SU-DHL-6 (cell line): ENCODE data around the gene SLC39A8.

Experiments used
- H2AFZ ChIP-seq: fragments of 200-600 bp; sonication (generic); 2 replicates; pipeline ENCODE4 v1.6.1; 2014; ENCODE audit warnings: low read depth, mild to moderate bottlenecking, moderate library complexity, mixed read lengths, antibody characterized with exemption, low read length; ENCODE audit not compliant: severe bottlenecking
- H3F3A ChIP-seq: fragments of 200-600 bp; shearing (Covaris generic); 2 replicates; pipeline ENCODE4 v1.6.0; 2016; ENCODE audit warnings: antibody characterized with exemption, mild to moderate bottlenecking; ENCODE audit not compliant: insufficient read depth
- H3K27ac ChIP-seq: fragments of 200-600 bp; sonication (generic); 2 replicates; pipeline ENCODE4 v1.5.1; 2016; ENCODE audit warnings: low read depth, mild to moderate bottlenecking, low read length, moderate library complexity, mixed read lengths
- H3K27me3 ChIP-seq: fragments of 200-600 bp; sonication (generic), shearing (Covaris generic); 2 replicates; pipeline ENCODE4 v1.6.0; 2014; ENCODE audit warnings: mild to moderate bottlenecking, low read length
- H3K36me3 ChIP-seq: fragments of 200-600 bp; sonication (generic); 2 replicates; pipeline ENCODE4 v1.6.1; 2014; ENCODE audit warnings: mild to moderate bottlenecking, low read length, mixed read lengths
- H3K4me2 ChIP-seq: fragments of 300-600, 200-600 bp; shearing (Covaris generic), sonication (generic); 2 replicates; pipeline ENCODE4 v1.6.0; 2014; ENCODE audit warnings: low read length, low read depth, mild to moderate bottlenecking; ENCODE audit not compliant: poor library complexity, severe bottlenecking
- H3K4me3 ChIP-seq: fragments of 200-600 bp; sonication (generic); 2 replicates; pipeline ENCODE4 v1.5.1; 2014; ENCODE audit warnings: antibody characterized with exemption, low read length, mild to moderate bottlenecking, mixed read lengths; ENCODE audit not compliant: insufficient read depth, poor library complexity, severe bottlenecking
- H3K79me2 ChIP-seq: fragments of 200-600 bp; sonication (generic); 2 replicates; pipeline ENCODE4 v1.6.1; 2014; ENCODE audit warnings: mild to moderate bottlenecking, low read length, moderate library complexity; ENCODE audit not compliant: insufficient read depth
- H3K9ac ChIP-seq: fragments of 200-600 bp; sonication (generic); 2 replicates; pipeline ENCODE4 v1.7.0; 2014; ENCODE audit warnings: mild to moderate bottlenecking, low read length
- H3K9me2 ChIP-seq: fragments of 200-600 bp; sonication (generic); replicated peaks from 2 replicates; pipeline ENCODE4 v1.6.1; 2014; ENCODE audit warnings: low read length; ENCODE audit not compliant: insufficient read depth
- H3K9me3 ChIP-seq: fragments of 200-600 bp; sonication (generic); 2 replicates; pipeline ENCODE4 v1.6.1; 2014; ENCODE audit warnings: low read length, mixed read lengths; ENCODE audit not compliant: insufficient read depth
- H4K20me1 ChIP-seq: fragments of 200-600 bp; sonication (generic); 2 replicates; pipeline ENCODE4 v1.6.1; 2014; ENCODE audit warnings: low read depth, mild to moderate bottlenecking, antibody characterized with exemption, low read length, moderate library complexity, mixed read lengths
- CTCF ChIP-seq: fragments of 200-600 bp; sonication (generic); IDR thresholded peaks from one replicate; pipeline ENCODE4 v1.5.1; 2017; ENCODE audit warnings: antibody characterized with exemption, mild to moderate bottlenecking, low read length, moderate library complexity; ENCODE audit not compliant: insufficient read depth, poor library complexity, severe bottlenecking
- EZH2phosphoT487 ChIP-seq: fragments of 200-600 bp; sonication (generic), shearing (Covaris generic); conservative IDR thresholded peaks from 2 replicates; pipeline ENCODE4 v1.6.1; 2018; ENCODE audit warnings: mild to moderate bottlenecking, antibody characterized with exemption, low read length, moderate library complexity, mixed read lengths

Gene SLC39A8

GRCh38 chr4:102339018-102339417, 6.3 kb downstream of the SLC39A8 start:
- H3K9me3 ChIP-seq: no peaks in the 10 kb centered on the region
- no peak overlapping the region for H2AFZ ChIP-seq
- no peaks in the 10 kb centered on the region for H3K36me3 ChIP-seq
- H3F3A ChIP-seq: no peaks in the 10 kb centered on the region
- H3K9me2 ChIP-seq: no peaks in the 10 kb centered on the region
- H3K27ac ChIP-seq: no peak overlapping the region
- H3K9ac ChIP-seq: no peak overlapping the region
- H3K79me2 ChIP-seq: peaks cover 43% of the 10 kb centered on the region; the same call in 1 of the 2 replicates
- H3K27me3 ChIP-seq: no peaks in the 10 kb centered on the region
- no peak overlapping the region for H3K4me2 ChIP-seq
- no peak overlapping the region for H3K4me3 ChIP-seq
- TF ChIP-seq CTCF: no peak
- 0 out of 2 replicates have a peak, but pooled peaks cover 3% of the 10 kb centered on the region for H4K20me1 ChIP-seq

- H3K36me3 ChIP-seq: no peaks in the 10 kb centered on the region
- no peak overlapping the region for H3K27ac ChIP-seq
- TF ChIP-seq EZH2phosphoT487 (no peak), CTCF (no peak)
- 0 out of 2 replicates have a peak, but pooled peaks cover 3% of the 10 kb centered on the region for H4K20me1 ChIP-seq
- no peak overlapping the region for H3K4me3 ChIP-seq
- H3F3A ChIP-seq: no peaks in the 10 kb centered on the region
- no peak overlapping the region for H3K4me2 ChIP-seq
- no peaks in the 10 kb centered on the region for H3K9me2 ChIP-seq
- no peaks in the 10 kb centered on the region for H3K9me3 ChIP-seq
- no peaks in the 10 kb centered on the region for H3K27me3 ChIP-seq
- no peak overlapping the region for H3K9ac ChIP-seq
- no peak overlapping the region for H2AFZ ChIP-seq
- H3K79me2 ChIP-seq: peaks cover 37% of the 10 kb centered on the region; the same call in 1 of the 2 replicates
Observed at GRCh38 chr4:102338405-102338804, 6.9 kb downstream of the SLC39A8 start.

GRCh38 chr4:102335616-102336015, 9.7 kb downstream of the SLC39A8 start:
- TF ChIP-seq CTCF (no peak), EZH2phosphoT487 (no peak)
- Histone ChIP-seq H4K20me1 (no peaks in the 10 kb centered on the region), H3K4me3 (no peak overlapping the region), H3K9me3 (no peaks in the 10 kb centered on the region), H3K27me3 (no peaks in the 10 kb centered on the region), H3K9ac (no peak overlapping the region), H3F3A (no peaks in the 10 kb centered on the region), H3K27ac (no peak overlapping the region), H3K36me3 (no peaks in the 10 kb centered on the region), H2AFZ (no peak overlapping the region), H3K79me2 (peaks cover 16% of the 10 kb centered on the region; the same call in 1 of the 2 replicates), H3K9me2 (no peaks in the 10 kb centered on the region), H3K4me2 (no peak overlapping the region)
